Measurements from ENCODE around the gene MEDAG.

GRCh38 chr13:30877335-30877734 lies 28.7 kb upstream of the MEDAG start:
- TF ChIP-seq CTCF (IDR thresholded peaks at IDR 0.05) (no peak), POLR2A (IDR thresholded peaks at IDR 0.05) (no peak)

Data from lower leg skin (tissue), 3 donors.